OCI-LY1 (cell line): ENCODE results near the gene CLUH.

Source experiments
- EZH2 ChIP-seq: fragments of 200-600 bp; sonication (generic), shearing (Covaris generic); IDR thresholded peaks from 2 replicates; pipeline ENCODE4 v1.8.0; 2017; ENCODE audit warnings: borderline replicate concordance, mixed run types, mild to moderate bottlenecking, antibody characterized with exemption, low read length, moderate library complexity, mixed read lengths
- TF ChIP-seq, protein P1 (sequence below): fragments of 200-600 bp; sonication (generic), shearing (Covaris generic); IDR thresholded peaks from 2 replicates; pipeline ENCODE4 v1.5.1; 2017; ENCODE audit warnings: mild to moderate bottlenecking, antibody characterized with exemption, low read length, moderate library complexity, mixed read lengths

DNA sequence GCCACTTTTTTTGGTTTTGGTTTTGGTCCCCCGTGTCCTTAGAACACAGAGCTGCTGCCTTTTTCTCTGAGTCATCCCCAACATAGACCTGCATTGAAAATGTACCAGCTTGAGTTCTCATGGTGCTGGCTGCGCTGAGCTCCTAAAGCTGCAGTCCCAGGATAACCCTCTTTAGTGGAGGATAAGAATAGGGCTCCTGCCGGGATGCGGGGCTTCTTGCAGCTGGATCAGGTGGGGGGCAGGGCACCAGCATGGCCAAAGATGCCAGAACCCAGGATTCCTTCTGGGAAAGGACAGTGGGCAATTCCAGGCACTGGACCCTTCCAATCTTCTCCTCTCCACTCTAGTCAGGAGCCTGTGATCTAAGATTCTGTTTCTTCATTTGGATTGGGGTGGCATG is 8.3 kb upstream of the CLUH start:
- no peak for TF ChIP-seq EZH2
- TF ChIP-seq, protein P1, sequence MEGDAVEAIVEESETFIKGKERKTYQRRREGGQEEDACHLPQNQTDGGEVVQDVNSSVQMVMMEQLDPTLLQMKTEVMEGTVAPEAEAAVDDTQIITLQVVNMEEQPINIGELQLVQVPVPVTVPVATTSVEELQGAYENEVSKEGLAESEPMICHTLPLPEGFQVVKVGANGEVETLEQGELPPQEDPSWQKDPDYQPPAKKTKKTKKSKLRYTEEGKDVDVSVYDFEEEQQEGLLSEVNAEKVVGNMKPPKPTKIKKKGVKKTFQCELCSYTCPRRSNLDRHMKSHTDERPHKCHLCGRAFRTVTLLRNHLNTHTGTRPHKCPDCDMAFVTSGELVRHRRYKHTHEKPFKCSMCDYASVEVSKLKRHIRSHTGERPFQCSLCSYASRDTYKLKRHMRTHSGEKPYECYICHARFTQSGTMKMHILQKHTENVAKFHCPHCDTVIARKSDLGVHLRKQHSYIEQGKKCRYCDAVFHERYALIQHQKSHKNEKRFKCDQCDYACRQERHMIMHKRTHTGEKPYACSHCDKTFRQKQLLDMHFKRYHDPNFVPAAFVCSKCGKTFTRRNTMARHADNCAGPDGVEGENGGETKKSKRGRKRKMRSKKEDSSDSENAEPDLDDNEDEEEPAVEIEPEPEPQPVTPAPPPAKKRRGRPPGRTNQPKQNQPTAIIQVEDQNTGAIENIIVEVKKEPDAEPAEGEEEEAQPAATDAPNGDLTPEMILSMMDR, result no peak
